HepG2 (cell line): ENCODE measurements around the gene A4GNT. TPM values are rescaled to one million over a fixed set of nuclear protein-coding genes. Genes with fewer than 3 reads are reported as not detected.

Experiments
- FOSL2 ChIP-seq: sonication (generic); formaldehyde crosslinking; IDR thresholded peaks from 2 replicates; pipeline ENCODE4 v1.4.0; 2020; ENCODE audit warnings: missing genetic modification reagents
- GATA4 ChIP-seq: sonication (generic); IDR thresholded peaks from 2 replicates; pipeline ENCODE4 v1.6.1; 2016; ENCODE audit warnings: antibody characterized with exemption, low read depth, borderline replicate concordance
- HOXA9 ChIP-seq: sonication (generic); formaldehyde crosslinking; IDR thresholded peaks from 2 replicates; pipeline ENCODE4 v1.8.1; 2022; ENCODE audit warnings: missing genetic modification reagents, mild to moderate bottlenecking, moderate library complexity, borderline replicate concordance
- KDM6A ChIP-seq: IDR thresholded peaks from 2 replicates; pipeline ENCODE4 v1.6.1; 2016; ENCODE audit warnings: low read depth
- KLF15 ChIP-seq: sonication (generic); formaldehyde crosslinking; IDR thresholded peaks from 2 replicates; pipeline ENCODE4 v1.8.1; 2023; ENCODE audit warnings: borderline replicate concordance, mild to moderate bottlenecking, inconsistent platforms, missing genetic modification reagents, mixed read lengths
- KMT2A ChIP-seq: sonication (generic); formaldehyde crosslinking; IDR thresholded peaks from 2 replicates; pipeline ENCODE4 v1.4.0; 2020; ENCODE audit warnings: missing genetic modification reagents
- MEF2D ChIP-seq: sonication (generic); formaldehyde crosslinking; IDR thresholded peaks from 2 replicates; pipeline ENCODE4 v1.5.1; 2020; ENCODE audit warnings: mild to moderate bottlenecking, missing genetic modification reagents
- MIER3 ChIP-seq: IDR thresholded peaks from 2 replicates; pipeline ENCODE4 v1.6.1; 2016; ENCODE audit warnings: missing compliant biosample characterization, borderline replicate concordance
- PITX1 ChIP-seq: sonication (generic); formaldehyde crosslinking; IDR thresholded peaks from 2 replicates; pipeline ENCODE4 v1.5.1; 2020; ENCODE audit warnings: mild to moderate bottlenecking, missing genetic modification reagents
- RBFOX2 ChIP-seq: fragments of 200-400 bp; formaldehyde crosslinking; IDR thresholded peaks from 2 replicates; pipeline ENCODE4 v1.6.1; 2017; ENCODE audit warnings: low read depth, mild to moderate bottlenecking, low read length
- REL ChIP-seq: sonication (generic); formaldehyde crosslinking; conservative IDR thresholded peaks from 2 replicates; pipeline ENCODE4 v1.8.0; 2022; ENCODE audit warnings: mild to moderate bottlenecking, missing genetic modification reagents, moderate library complexity
- RFX5 ChIP-seq: IDR thresholded peaks from 2 replicates; pipeline ENCODE4 v1.6.1; 2011; ENCODE audit warnings: low read depth, low read length, improper control_type of control experiment
- SKIL ChIP-seq: sonication (generic); formaldehyde crosslinking; IDR thresholded peaks from 2 replicates; pipeline ENCODE4 v1.8.0; 2022; ENCODE audit warnings: missing genetic modification reagents, mild to moderate bottlenecking, moderate library complexity, borderline replicate concordance
- SNRNP70 ChIP-seq: fragments of 200-400 bp; formaldehyde crosslinking; IDR thresholded peaks from 2 replicates; pipeline ENCODE4 v1.6.1; 2017; ENCODE audit warnings: mild to moderate bottlenecking, low read depth, low read length, moderate library complexity
- SRY ChIP-seq: sonication (generic); formaldehyde crosslinking; IDR thresholded peaks from 2 replicates; pipeline ENCODE4 v1.8.0; 2022; ENCODE audit warnings: mild to moderate bottlenecking, missing genetic modification reagents
- TAF15 ChIP-seq: fragments of 200-400 bp; formaldehyde crosslinking; IDR thresholded peaks from one replicate; pipeline ENCODE4 v1.6.1; 2018; ENCODE audit warnings: mild to moderate bottlenecking, low read depth, low read length; ENCODE audit not compliant: poor library complexity, severe bottlenecking
- TERF1 ChIP-seq: sonication (generic); formaldehyde crosslinking; IDR thresholded peaks from 2 replicates; pipeline ENCODE4 v1.8.0; 2022; ENCODE audit warnings: mild to moderate bottlenecking, missing genetic modification reagents, moderate library complexity
- XRCC5 ChIP-seq: fragments of 200-400 bp; formaldehyde crosslinking; optimal IDR thresholded peaks from 2 replicates; pipeline ENCODE3; 2017; ENCODE audit warnings: mild to moderate bottlenecking, low read length
- ZNF432 ChIP-seq: sonication (generic); formaldehyde crosslinking; IDR thresholded peaks from 2 replicates; pipeline ENCODE4 v1.5.0; 2020; ENCODE audit warnings: missing genetic modification reagents, mild to moderate bottlenecking, borderline replicate concordance
- ZNF496 ChIP-seq: sonication (generic); formaldehyde crosslinking; IDR thresholded peaks from 2 replicates; pipeline ENCODE4 v1.8.1; 2023; ENCODE audit warnings: mild to moderate bottlenecking, moderate library complexity, missing genetic modification reagents; ENCODE audit not compliant: insufficient replicate concordance
- ZNF572 ChIP-seq: sonication (generic); formaldehyde crosslinking; IDR thresholded peaks from 2 replicates; pipeline ENCODE4 v1.5.1; 2020; ENCODE audit warnings: mild to moderate bottlenecking, missing genetic modification reagents
- ZNF577 ChIP-seq: sonication (generic); formaldehyde crosslinking; IDR thresholded peaks from 2 replicates; pipeline ENCODE4 v1.4.0; 2020; ENCODE audit warnings: mild to moderate bottlenecking, low read depth, missing genetic modification reagents, borderline replicate concordance
- ZNF83 ChIP-seq: sonication (generic); formaldehyde crosslinking; IDR thresholded peaks from 2 replicates; pipeline ENCODE4 v1.4.0; 2020; ENCODE audit warnings: missing genetic modification reagents, mild to moderate bottlenecking, borderline replicate concordance
- polyA plus RNA-seq, 8 experiments: library from polyadenylated mRNA; depleted of rRNA in 3 of 8; stranded (reverse) in 7 of 8; unstranded in 1 of 8; fragments of >200 nt; fragmentation: Illumina TruSeq in 4 of 8; extraction: Trizol in 4 of 8; gene quantifications; 2 replicates each; pipeline versions ENCODE4 v1.2.1 to v1.2.3, GENCODE V29; 2011 to 2016; ENCODE audit warnings: low read depth in 4 of 8, missing spikeins in 1 of 8, mixed read lengths in 1 of 8; ENCODE audit not compliant: insufficient read depth in 1 of 8
- total RNA-seq, 5 experiments: library from RNA; depleted of rRNA; stranded (reverse); fragments of >200 nt; fragmentation: Illumina TruSeq; extraction: Trizol; gene quantifications; 2 replicates each; pipeline ENCODE4 v1.2.3, GENCODE V29; 2016; ENCODE audit warnings: low read depth in 1 of 5
- TF ChIP-seq, protein P1 (sequence below): IDR thresholded peaks from 2 replicates; pipeline ENCODE4 v1.6.1; 2016; ENCODE audit warnings: missing genetic modification reagents, missing compliant biosample characterization
- TF ChIP-seq, protein P2 (sequence below): sonication (generic); formaldehyde crosslinking; conservative IDR thresholded peaks from 2 replicates; pipeline ENCODE4 v1.4.0; 2020; ENCODE audit warnings: missing genetic modification reagents

A4GNT gene
- total and polyA plus RNA-seq, 2 of the 13 experiments (the other 11 are each of a cell fraction or from before 2014, with no cell fraction given), result not detected

GRCh38 chr3:138114988-138115971, 16.9 kb downstream of the A4GNT start, which contains the start of gene DZIP1L (continued):
- no peak for TF ChIP-seq ZNF83 (CRISPR knock-in tag)
- TF ChIP-seq TERF1 (CRISPR knock-in tag), result no peak
- TF ChIP-seq ZNF577 (CRISPR knock-in tag), result no peak
- TF ChIP-seq SKIL (CRISPR knock-in tag), result no peak
- no peak for TF ChIP-seq SNRNP70
- TF ChIP-seq KMT2A (CRISPR knock-in tag), result peak; percentile 24; the same call in 1 of the 2 replicates
- peak; percentile 20; the same call in 1 of the 2 replicates for TF ChIP-seq MEF2D (CRISPR knock-in tag)
- TF ChIP-seq, protein P1, sequence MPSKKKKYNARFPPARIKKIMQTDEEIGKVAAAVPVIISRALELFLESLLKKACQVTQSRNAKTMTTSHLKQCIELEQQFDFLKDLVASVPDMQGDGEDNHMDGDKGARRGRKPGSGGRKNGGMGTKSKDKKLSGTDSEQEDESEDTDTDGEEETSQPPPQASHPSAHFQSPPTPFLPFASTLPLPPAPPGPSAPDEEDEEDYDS (CRISPR knock-in tag), result no peak
- TF ChIP-seq ZNF572 (CRISPR knock-in tag), result no peak
- no peak for TF ChIP-seq RBFOX2
- TF ChIP-seq RFX5, result no peak
- TF ChIP-seq PITX1 (CRISPR knock-in tag), result no peak
- TF ChIP-seq, protein P2, sequence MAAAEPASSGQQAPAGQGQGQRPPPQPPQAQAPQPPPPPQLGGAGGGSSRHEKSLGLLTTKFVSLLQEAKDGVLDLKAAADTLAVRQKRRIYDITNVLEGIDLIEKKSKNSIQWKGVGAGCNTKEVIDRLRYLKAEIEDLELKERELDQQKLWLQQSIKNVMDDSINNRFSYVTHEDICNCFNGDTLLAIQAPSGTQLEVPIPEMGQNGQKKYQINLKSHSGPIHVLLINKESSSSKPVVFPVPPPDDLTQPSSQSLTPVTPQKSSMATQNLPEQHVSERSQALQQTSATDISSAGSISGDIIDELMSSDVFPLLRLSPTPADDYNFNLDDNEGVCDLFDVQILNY, result no peak
- 0 out of 2 replicates have a peak, but pooled peaks have one; percentile 55 for TF ChIP-seq SRY (CRISPR knock-in tag)
- no peak for TF ChIP-seq KDM6A
- TF ChIP-seq REL, result peak; percentile 91
- TF ChIP-seq MIER3 (CRISPR knock-in tag), result no peak
- TF ChIP-seq FOSL2, result no peak
- no peak for TF ChIP-seq GATA4
- 0 out of 2 replicates have a peak, but pooled peaks have one; percentile 68 for TF ChIP-seq HOXA9 (CRISPR knock-in tag)
- TF ChIP-seq TAF15, result no peak
- no peak for TF ChIP-seq ZNF432 (CRISPR knock-in tag)
- TF ChIP-seq XRCC5, result peak; percentile 37
- peak; percentile 65; the same call in 1 of the 2 replicates for TF ChIP-seq KLF15 (CRISPR knock-in tag)
- TF ChIP-seq ZNF496 (CRISPR knock-in tag), result no peak
